Measurements from ENCODE around the gene FBXO3.

- no peak for TF ChIP-seq POLR2A (IDR thresholded peaks at IDR 0.05; ENCODE audit: low read depth)
- no peak for TF ChIP-seq CTCF (IDR thresholded peaks at IDR 0.05)
Measured at GRCh38 chr11:33709466-33709865, 64.9 kb downstream of the FBXO3 start.
